C4-2B (cell line): ENCODE data around the gene NUP85.

Experiments
- CTCF ChIP-seq: fragments of 450-650 bp; conservative IDR thresholded peaks from 2 replicates; pipeline ENCODE4 v1.5.1; 2017; ENCODE audit warnings: mild to moderate bottlenecking
- ZFX ChIP-seq: fragments of 450-650 bp; IDR thresholded peaks from 2 replicates; pipeline ENCODE4 v1.6.1; 2017

GRCh38 chr17:75208161-75208560 is 2.7 kb downstream of the NUP85 start:
- TF ChIP-seq CTCF (no peak), ZFX (no peak)
